HG03571 (cell line): Measurements from ENCODE around the gene USP17L15.
"Not testable (repeated sequence)": the region's sequence is repeated elsewhere in the genome, so short reads cannot be mapped to it uniquely, and the experiment has no call there.

Experiments used
- ATAC-seq: cut with Tn5 transposase; IDR thresholded peaks from one replicate; pipeline ENCODE4 v1.9.1; 2021; ENCODE audit not compliant: unreplicated experiment

USP17L15 gene, protein sequence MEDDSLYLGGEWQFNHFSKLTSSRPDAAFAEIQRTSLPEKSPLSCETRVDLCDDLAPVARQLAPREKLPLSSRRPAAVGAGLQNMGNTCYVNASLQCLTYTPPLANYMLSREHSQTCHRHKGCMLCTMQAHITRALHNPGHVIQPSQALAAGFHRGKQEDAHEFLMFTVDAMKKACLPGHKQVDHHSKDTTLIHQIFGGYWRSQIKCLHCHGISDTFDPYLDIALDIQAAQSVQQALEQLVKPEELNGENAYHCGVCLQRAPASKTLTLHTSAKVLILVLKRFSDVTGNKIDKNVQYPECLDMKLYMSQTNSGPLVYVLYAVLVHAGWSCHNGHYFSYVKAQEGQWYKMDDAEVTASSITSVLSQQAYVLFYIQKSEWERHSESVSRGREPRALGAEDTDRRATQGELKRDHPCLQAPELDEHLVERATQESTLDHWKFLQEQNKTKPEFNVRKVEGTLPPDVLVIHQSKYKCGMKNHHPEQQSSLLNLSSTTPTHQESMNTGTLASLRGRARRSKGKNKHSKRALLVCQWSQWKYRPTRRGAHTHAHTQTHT

GRCh38 chr4:9234085-9234484, at the start of gene USP17L15:
Gene USP17L15 (plus strand): TSS chr4:9234385. CDS start chr4:9234385, 0 bp downstream.
- ATAC-seq: not testable (repeated sequence)

DNA sequence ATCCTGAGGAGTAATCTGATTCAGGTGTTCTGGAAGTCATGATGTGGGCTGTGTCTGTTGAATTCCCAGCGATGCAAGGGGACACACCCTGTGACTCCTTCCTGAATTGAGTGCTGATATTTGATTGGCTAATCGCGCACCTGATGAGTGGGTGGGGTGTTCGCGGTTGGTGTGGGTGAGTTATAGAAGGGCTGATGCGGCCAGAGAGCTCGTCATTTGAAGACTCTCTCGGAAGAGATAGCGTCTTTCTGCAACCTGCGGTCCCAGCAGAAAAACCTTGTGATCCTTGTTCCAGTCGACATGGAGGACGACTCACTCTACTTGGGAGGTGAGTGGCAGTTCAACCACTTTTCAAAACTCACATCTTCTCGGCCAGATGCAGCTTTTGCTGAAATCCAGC, 23.8 kb upstream of the USP17L15 start, which contains the start of gene USP17L10:
Gene USP17L10 (plus strand): TSS at position 301 of the 400 bp plus-strand sequence. CDS start 0 bp downstream, at position 301.
- not testable (repeated sequence) for ATAC-seq

DNA sequence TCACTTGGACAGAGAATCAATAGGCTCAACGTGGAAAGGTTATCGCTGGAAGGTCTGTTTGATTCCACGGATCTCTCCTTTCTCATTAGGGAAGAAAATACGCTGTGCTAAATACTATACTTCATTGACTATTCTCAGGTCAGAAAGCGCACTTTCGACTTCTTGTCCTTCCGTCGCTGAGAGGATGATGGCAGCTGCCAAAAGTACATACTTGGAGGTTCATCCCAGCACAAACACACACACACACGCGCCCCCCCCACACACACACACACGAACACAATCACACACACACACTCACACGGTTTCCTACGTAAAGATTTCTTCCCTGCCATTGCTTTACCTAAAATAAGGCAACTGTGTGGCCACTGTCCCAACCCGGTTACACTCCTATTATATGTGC, 19.5 kb upstream of the USP17L15 start:
- ATAC-seq: not testable (repeated sequence)

DNA sequence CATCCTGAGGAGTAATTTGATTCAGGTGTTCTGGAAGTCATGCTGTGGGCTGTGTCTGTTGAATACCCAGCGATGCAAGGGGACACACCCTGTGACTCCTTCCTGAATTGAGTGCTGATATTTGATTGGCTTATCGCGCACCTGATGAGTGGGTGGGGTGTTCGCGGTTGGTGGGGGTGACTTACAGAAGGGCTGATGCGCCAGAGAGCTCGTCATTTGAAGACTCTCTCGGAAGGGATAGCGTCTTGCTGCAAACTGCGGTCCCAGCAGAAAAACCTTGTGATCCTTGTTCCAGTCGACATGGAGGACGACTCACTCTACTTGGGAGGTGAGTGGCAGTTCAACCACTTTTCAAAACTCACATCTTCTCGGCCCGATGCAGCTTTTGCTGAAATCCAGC, 19.1 kb upstream of the USP17L15 start, which contains the start of gene USP17L11:
Gene USP17L11 (plus strand): TSS at position 301 of the 400 bp plus-strand sequence. CDS start 0 bp downstream, at position 301.
- not testable (repeated sequence) for ATAC-seq

GRCh38 chr4:9219852-9220251, 14.3 kb upstream of the USP17L15 start, which contains the start of gene USP17L12:
Gene USP17L12 (plus strand): TSS chr4:9220152. CDS start chr4:9220152, 0 bp downstream.
- not testable (repeated sequence) for ATAC-seq

DNA sequence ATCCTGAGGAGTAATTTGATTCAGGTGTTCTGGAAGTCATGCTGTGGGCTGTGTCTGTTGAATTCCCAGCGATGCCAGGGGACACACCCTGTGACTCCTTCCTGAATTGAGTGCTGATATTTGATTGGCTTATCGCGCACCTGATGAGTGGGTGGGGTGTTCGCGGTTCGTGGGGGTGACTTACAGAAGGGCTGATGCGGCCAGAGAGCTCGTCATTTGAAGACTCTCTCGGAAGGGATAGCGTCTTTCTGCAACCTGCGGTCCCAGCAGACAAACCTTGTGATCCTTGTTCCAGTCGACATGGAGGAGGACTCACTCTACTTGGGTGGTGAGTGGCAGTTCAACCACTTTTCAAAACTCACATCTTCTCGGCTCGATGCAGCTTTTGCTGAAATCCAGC, 9.6 kb upstream of the USP17L15 start, which contains the start of gene USP17L13:
Gene USP17L13 (plus strand): TSS at position 301 of the 400 bp plus-strand sequence. CDS start 0 bp downstream, at position 301.
- not testable (repeated sequence) for ATAC-seq

- ATAC-seq: not testable (repeated sequence)
These were observed 3.9 kb upstream of the USP17L15 start for GRCh38 chr4:9230249-9230648.

DNA sequence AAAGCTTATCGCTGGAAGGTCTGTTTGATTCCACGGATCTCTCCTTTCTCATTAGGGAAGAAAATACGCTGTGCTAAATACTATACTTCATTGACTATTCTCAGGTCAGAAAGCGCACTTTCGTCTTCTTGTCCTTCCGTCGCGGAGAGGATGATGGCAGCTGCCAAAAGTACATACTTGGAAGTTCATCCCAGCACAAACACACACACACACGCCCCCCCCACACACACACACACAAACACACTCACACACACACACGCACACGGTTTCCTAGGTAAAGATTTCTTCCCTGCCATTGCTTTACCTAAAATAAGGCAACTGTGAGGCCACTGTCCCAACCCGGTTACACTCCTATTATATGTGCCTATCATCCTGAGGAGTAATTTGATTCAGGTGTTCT, 4.3 kb downstream of the USP17L15 start:
- not testable (repeated sequence) for ATAC-seq

- ATAC-seq: not testable (repeated sequence)
These were observed 9.4 kb downstream of the USP17L15 start, which contains the start of gene USP17L17 for GRCh38 chr4:9243579-9243978. Gene USP17L17 (plus strand): TSS chr4:9243879. CDS start chr4:9243879, 0 bp downstream.

- not testable (repeated sequence) for ATAC-seq
These were observed 13.9 kb downstream of the USP17L15 start, which contains the start of gene USP17L18 for GRCh38 chr4:9247953-9248680. Gene USP17L18 (plus strand): TSS chr4:9248630. CDS start chr4:9248630, 0 bp downstream.

- ATAC-seq: not testable (repeated sequence)
These were observed 18.9 kb downstream of the USP17L15 start, which contains the start of gene USP17L19 for GRCh38 chr4:9253078-9253477. Gene USP17L19 (plus strand): TSS chr4:9253378. CDS start chr4:9253378, 0 bp downstream.

- ATAC-seq: not testable (repeated sequence)
These were observed 23.6 kb downstream of the USP17L15 start, which contains the start of gene USP17L20 for GRCh38 chr4:9257824-9258223. Gene USP17L20 (plus strand): TSS chr4:9258124. CDS start chr4:9258124, 0 bp downstream.

- not testable (repeated sequence) for ATAC-seq
These were observed 28.4 kb downstream of the USP17L15 start, which contains the start of gene USP17L21 for GRCh38 chr4:9262572-9262971. Gene USP17L21 (plus strand): TSS chr4:9262872. CDS start chr4:9262872, 0 bp downstream.

DNA sequence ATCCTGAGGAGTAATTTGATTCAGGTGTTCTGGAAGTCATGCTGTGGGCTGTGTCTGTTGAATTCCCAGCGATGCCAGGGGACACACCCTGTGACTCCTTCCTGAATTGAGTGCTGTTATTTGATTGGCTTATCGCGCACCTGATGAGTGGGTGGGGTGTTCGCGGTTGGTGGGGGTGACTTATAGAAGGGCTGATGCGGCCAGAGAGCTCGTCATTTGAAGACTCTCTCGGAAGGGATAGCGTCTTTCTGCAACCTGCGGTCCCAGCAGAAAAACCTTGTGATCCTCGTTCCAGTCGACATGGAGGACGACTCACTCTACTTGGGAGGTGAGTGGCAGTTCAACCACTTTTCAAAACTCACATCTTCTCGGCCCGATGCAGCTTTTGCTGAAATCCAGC, 33.1 kb downstream of the USP17L15 start, which contains the start of gene USP17L22:
Gene USP17L22 (plus strand): TSS at position 301 of the 400 bp plus-strand sequence. CDS start 0 bp downstream, at position 301.
- ATAC-seq: not testable (repeated sequence)

DNA sequence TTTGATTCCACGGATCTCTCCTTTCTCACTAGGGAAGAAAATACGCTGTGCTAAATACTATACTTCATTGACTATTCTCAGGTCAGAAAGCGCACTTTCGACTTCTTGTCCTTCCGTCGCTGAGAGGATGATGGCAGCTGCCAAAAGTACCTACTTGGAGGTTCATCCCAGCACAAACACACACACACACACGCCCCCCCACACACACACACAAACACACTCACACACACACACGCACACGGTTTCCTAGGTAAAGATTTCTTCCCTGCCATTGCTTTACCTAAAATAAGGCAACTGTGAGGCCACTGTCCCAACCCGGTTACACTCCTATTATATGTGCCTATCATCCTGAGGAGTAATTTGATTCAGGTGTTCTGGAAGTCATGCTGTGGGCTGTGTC, 37.5 kb downstream of the USP17L15 start:
- not testable (repeated sequence) for ATAC-seq
